Measurements from ENCODE around the gene RPP25L. TPM values are rescaled to one million over a fixed set of nuclear protein-coding genes. Genes with fewer than 3 reads are reported as not detected.

RPP25L gene
- total RNA-seq, 4 donors from 2014 or later, result 18.4 to 27.3 (median 22.4) TPM

- no peak for TF ChIP-seq CTCF (IDR thresholded peaks at IDR 0.05; ENCODE audit: low read depth)
Measured at GRCh38 chr9:34615132-34615531, 3.2 kb upstream of the RPP25L start.

- TF ChIP-seq CTCF (IDR thresholded peaks at IDR 0.05; ENCODE audit: low read depth), result no peak
Measured at GRCh38 chr9:34612788-34613390, 992 bp upstream of the RPP25L start.

GRCh38 chr9:34611251-34611810 lies 566 bp downstream of the RPP25L start:
- TF ChIP-seq CTCF (IDR thresholded peaks at IDR 0.05; ENCODE audit: low read depth), result no peak

- no peak for TF ChIP-seq CTCF (IDR thresholded peaks at IDR 0.05; ENCODE audit: low read depth)
Measured at GRCh38 chr9:34610434-34611206, 1.3 kb downstream of the RPP25L start.

- TF ChIP-seq CTCF (IDR thresholded peaks at IDR 0.05; ENCODE audit: low read depth), result no peak
Measured at GRCh38 chr9:34607331-34607730, 4.6 kb downstream of the RPP25L start.

- TF ChIP-seq CTCF (IDR thresholded peaks at IDR 0.05; ENCODE audit: low read depth), result no peak
Measured at GRCh38 chr9:34606905-34607304, 5.0 kb downstream of the RPP25L start.

GRCh38 chr9:34606190-34606589 lies 5.7 kb downstream of the RPP25L start:
- TF ChIP-seq CTCF (IDR thresholded peaks at IDR 0.05; ENCODE audit: low read depth), result no peak
